GM18909 (cell line): ENCODE data around the gene CLOCK.

ENCODE experiments used
- ATAC-seq: cut with Tn5 transposase; IDR thresholded peaks from one replicate; pipeline ENCODE4 v1.9.1; 2021; ENCODE audit warnings: mild to moderate bottlenecking; ENCODE audit not compliant: unreplicated experiment, poor library complexity

Gene CLOCK

GRCh38 chr4:55498051-55498450, 48.7 kb downstream of the CLOCK start:
- no peak for ATAC-seq

DNA sequence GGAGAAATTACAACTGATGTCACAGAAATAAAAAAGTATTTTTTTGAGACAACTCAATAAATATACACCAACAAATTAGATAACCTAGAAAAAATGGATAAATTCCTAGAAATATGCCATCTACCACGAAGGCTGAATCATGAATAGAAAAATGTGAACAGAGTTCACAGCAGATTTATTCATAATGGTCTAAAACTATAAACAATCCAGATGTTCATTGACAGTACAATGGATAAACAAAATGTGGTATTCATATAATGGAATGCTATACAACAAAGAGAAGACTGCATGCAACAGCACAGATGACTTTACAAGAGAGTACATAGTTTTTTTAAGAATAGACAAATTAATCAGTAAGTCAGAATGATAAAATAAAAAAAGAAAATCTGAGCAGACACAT, 55.2 kb downstream of the CLOCK start:
- no peak for ATAC-seq

DNA sequence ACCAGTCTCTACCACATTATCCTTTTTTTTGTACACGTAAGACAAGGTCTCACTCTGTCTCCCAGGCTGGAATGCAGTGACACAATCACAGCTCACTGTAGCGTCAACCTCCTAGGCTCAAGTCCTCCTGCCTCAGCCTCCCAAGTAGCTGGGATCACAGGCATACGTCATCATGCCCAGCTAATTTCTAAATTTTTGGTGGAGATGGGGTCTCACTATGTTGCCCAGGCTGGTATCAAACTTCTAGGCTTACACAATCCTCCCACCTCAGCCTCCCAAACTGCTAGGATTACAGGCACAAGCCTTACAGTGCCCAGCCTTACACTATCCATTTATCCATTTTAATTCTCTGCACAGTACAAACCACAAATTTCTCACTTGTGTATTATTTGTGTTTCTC, 58.0 kb downstream of the CLOCK start:
- no peak for ATAC-seq

GRCh38 chr4:55485821-55486220, 60.9 kb downstream of the CLOCK start:
- ATAC-seq, result no peak

- no peak for ATAC-seq
Observed at GRCh38 chr4:55483315-55483714, 63.4 kb downstream of the CLOCK start.

DNA sequence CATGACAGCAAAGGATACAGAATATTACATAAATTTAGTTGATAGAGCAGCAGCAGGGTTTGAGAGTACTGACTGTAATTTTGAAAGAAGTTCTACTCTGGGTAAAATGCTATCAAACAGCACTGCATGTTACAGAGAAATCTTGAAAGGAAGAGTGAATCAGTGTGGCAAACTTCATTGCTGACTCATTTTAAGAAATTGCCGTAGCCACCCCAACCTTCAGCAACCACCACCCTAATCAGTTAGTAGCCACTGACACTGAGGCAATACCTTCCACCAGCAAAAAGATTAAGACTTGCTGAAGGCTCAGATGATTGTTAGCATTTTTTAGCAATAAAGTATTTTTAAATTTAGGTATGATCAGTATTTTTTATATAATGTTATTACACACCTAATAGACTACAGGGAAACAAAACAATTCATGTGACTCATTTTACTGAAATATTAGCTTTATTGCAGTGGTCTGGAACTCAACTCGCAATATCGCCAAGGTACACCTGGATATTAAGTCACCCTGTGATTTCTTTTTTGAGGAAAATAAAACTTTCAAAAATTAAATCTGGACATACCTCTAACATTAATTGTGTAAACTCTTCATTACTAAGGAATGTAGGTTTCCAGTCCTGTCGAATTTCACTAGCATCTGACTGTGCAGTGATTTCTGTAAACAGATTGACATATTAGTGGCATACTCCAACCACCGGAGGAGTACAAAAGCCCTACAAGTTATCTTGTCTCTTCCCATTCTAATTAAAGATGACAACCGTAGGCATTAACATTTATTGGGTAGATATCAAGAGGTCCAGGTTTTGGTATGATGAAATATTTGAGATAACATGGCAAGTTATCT, 71.1 kb downstream of the CLOCK start:
- ATAC-seq, result no peak

DNA sequence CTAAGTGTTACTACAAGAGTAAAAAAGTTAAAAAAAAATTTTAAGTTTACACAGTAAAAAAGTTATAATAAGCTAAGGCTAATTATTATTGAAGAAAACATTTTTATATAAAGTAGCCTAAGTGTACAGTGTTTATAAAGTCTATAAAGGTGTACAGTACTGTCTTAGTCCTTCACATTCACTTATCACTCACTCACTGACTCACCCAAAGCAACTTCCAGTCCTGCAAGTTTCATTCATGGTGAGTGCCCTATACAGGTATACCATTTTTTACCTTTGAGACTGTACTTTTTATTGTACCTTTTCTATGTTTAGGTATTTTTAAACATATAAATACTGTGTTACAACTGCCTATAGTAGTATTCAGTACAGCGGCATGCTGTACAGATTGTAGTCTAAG, 76.7 kb downstream of the CLOCK start:
- no peak for ATAC-seq

DNA sequence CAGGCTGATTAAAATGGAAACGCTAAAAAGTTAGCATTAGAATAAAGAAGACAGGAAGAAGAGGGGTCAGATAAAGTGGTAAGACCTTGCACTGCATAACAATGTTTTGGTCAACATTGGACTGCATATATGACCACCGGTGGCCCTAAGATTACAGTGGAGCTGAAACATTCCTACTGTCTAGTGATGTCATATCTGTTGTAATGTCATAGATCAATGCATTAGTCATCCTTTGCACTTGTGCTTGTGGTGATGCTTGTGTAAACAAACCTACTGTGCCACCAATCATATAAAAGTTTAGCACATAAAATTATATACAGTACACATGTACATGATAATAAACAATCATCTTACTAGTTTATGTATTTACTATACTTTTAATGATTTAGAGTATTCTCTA, 78.0 kb downstream of the CLOCK start:
- ATAC-seq, result no peak

GRCh38 chr4:55466001-55466400, 80.7 kb downstream of the CLOCK start:
- no peak for ATAC-seq

DNA sequence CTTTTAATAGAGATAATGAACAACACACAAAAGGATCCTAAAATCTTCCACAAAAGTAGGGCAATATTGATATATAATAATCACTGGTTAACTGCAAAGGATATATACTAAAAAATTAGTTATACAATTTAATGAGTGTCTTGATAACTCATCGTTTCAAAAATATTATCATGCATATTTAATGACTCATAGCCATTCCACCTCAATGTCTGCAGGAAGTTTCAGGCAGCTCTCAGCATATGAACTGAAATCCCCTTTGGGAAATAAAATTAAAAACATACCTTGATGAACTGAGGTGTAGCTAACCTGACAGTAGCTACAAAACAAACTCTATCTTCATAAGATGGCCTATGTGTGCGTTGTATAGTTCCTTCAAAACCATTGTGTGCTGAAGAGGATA, 88.1 kb downstream of the CLOCK start:
- no peak for ATAC-seq

DNA sequence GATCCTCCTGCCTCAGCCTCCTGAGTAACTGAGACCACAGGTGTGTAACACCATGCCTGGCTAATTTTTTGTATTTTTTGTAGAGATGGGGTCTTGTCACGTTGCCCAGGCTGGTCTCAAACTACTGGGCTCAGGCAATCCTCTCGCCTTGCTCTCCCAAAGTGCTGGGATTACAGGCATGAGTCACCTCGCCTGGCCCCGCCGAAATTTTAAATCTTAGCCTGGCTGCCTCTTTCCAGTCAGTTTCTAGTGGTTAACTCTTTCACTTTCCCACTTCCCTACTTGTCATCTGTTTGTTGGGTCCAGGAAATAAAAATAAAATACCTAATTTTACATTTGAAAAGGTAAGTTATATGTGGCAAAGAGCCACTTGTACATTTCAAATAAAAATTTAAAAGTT, 88.5 kb downstream of the CLOCK start:
- no peak for ATAC-seq

DNA sequence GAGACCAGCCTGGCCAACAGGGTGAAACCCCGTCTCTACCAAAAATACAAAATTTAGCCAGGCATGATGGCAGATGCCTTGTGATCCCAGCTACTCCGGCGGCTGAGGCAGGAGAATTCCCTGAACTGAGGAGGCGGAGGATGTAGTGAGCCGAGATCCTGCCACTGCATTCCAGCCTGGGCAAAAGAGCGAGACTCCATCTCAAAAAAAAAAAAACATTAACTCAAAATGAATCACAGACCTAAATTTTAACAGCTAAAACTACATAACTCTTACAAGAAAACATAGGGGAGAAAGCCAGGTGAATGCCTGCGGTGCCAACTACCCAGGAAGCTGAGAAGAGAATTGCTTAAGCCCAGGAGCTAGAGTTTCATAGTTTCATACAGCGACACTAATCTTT, 96.1 kb downstream of the CLOCK start:
- ATAC-seq, result no peak

DNA sequence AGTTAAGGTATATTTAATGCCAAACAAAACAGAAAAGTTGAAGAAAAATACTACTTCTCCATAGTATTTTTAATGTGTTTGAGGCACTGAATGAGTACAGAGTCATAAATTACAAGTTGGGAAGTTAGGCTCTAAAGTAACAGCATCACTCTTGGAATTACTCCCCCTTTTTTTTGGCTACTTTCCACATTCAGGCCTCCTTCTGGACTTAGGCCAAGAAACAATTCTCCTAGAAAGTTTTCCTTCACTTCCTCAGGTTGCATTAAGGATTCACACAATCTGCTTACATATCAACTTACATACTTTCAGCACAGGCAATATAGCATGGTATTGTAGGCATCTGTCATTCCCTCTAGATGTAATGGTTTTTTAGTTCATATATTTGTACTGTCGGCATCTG, 98.9 kb downstream of the CLOCK start:
- ATAC-seq, result no peak

DNA sequence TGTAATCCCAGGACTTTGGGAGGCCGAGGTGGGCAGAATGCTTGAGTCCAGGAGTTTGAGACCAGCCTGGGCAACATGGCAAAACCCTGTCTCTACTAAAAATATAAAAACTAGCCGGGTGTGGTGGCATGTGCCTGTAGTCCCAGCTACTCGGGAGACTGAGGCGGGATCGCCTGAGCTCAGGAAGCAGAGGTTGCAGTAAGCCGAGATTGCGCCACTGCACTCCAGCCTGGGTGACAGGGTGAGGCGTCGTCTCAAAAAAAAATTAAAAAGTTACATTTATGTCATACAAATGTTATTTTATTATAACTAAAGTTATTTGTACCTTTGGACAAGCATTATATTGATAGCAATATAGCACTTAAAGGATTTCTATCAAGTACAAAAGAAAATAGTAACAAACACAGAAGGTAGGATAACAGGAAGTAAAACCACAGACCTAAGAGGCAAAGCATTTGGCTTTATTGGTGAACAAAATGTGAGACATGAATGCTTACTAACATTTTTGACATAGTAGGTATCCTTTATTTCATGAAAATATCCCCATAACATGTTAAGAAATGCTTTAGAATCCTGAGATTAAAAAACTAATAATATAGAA, 99.5 kb downstream of the CLOCK start:
- ATAC-seq, result no peak

DNA sequence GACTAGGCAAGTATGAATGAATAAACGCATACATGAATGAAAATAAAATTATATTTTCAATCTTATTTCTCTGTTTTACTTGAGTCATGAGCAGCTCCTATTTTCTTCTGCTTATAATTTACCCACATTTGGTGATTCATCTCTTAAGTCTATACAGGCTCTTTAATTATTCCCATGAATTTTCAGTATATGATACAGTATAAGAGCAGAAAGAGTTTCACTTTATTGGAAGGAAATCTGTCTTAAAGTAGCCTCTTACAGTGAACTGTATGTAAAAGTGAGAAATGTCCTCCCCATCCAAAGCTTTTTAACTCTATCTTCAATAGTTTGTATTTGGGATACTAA, 100.2 kb downstream of the CLOCK start:
- no peak for ATAC-seq

GRCh38 chr4:55445921-55446577, 100.7 kb downstream of the CLOCK start:
- no peak for ATAC-seq

GRCh38 chr4:55444827-55445226, 101.9 kb downstream of the CLOCK start:
- ATAC-seq, result no peak

DNA sequence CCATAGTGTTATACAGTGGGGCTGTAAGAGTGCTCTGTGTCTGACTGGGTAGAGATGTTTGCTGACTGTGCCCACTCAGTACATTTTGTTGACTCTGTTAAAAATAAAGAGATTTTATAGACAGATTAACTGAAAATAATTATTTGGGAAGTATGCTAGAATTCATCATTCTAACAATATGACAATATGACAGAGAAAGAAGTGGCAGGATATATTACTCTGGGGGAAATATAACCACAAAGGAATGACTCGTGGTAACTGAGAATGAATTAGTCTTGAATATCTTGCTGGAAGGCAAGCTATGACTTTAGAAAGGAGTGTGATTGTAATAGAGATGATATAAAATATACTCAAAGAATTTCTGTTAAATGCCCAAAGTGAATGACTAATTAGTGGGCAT, 104.2 kb downstream of the CLOCK start:
- no peak for ATAC-seq

DNA sequence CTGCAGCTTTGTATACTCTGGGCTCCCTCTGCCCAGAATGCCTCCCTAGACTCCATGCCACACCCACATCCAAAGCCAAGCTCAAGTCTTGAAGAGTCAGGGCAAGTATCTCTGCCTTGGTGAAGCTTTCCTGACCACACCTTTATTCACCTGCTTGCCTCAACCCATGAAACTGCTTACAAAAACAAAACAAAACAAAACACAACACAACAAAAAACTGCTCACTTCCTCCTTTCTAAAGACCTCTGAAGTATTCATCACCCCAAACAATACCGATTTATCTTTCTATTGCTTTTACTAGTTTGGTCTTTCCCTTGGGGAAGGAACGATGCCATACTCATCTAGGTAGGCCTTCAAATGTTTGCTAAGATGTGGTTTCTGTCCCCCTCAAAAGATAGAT, 105.9 kb downstream of the CLOCK start:
- no peak for ATAC-seq

DNA sequence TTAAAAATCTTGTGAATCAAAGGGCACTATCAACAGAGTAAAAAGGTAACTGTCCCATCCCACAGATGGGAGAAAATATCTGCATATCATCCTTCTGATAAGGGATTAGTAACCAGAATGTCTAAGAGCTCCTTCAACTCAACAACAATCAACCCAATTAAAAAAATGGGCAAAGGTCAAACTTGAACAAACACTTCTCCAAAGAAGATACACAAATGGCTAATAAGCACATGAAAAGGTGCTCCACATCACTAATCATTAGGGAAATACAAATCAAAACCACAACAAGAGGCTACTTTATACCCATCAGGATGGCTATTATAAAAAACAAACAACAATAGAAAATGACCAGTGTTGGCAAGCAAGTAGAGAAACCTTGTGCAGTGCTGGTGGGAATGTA, 107.7 kb downstream of the CLOCK start:
- ATAC-seq, result no peak

DNA sequence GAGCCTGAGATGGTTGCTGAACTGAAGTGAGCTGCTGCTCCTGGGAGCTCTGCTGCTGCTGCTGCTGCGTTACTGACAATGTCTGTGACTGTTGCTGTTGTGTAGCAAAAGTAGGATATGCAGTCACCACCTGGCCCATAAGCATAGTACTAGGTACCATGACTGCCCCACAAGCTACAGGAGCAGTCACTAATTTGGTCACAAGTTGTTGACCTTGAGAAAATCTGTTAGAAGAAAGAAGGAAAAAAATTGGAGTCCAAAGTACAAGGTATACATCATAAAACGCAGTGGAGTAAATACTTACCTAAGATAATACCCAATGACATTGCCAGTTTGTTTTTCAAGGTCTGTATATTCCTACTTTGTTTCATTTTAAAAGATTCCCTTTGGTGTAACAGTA, 108.4 kb downstream of the CLOCK start:
- no peak for ATAC-seq

DNA sequence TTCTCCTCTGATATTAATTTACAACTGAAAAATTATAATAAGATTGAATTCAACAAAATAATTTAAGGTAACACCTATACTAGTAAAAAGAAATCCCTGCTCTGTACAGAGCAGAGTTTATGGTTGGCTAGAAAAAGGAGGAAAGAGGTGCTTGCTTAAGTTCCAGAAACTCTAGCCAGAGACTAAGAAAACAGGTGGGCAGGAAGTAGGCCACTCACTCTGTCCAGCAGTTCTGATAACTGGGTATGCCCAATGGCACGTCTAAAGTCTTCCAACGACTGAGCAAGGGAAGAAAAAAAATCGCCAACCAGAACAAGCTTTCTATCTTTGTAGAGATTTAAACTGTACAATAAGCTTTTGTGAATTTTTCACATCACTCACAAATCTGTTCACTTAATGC, 108.9 kb downstream of the CLOCK start:
- ATAC-seq, result no peak
